MM.1S (cell line): ENCODE results near the gene HOXA11.
A peak's percentile ranks its signal among the peaks of the same experiment; 100 is the strongest.

Experiments
- DNase-seq: peaks from one replicate; pipeline ENCODE4 v3.0.0-alpha.2; 2015
- H2AFZ ChIP-seq: fragments of 300-600 bp; sonication (generic); 2 replicates; pipeline ENCODE4 v1.6.0; 2016; ENCODE audit warnings: antibody characterized with exemption, low read length
- H3F3A ChIP-seq: fragments of 300-600 bp; sonication (generic); 2 replicates; pipeline ENCODE4 v1.6.1; 2016; ENCODE audit warnings: mild to moderate bottlenecking, antibody characterized with exemption, low read length, moderate library complexity, mixed read lengths; ENCODE audit not compliant: insufficient read depth
- H3K27ac ChIP-seq: fragments of 300-600 bp; sonication (generic); 2 replicates; pipeline ENCODE4 v1.5.1; 2016; ENCODE audit warnings: mild to moderate bottlenecking, low read length
- H3K27me3 ChIP-seq: fragments of 300-600 bp; sonication (generic); replicated peaks from 2 replicates; pipeline ENCODE4 v1.6.0; 2016; ENCODE audit warnings: low read length; ENCODE audit not compliant: insufficient read depth
- H3K36me3 ChIP-seq: fragments of 300-600 bp; sonication (generic); replicated peaks from 2 replicates; pipeline ENCODE4 v1.6.1; 2016; ENCODE audit warnings: mild to moderate bottlenecking, low read length, mixed read lengths; ENCODE audit not compliant: insufficient read depth
- H3K4me1 ChIP-seq: fragments of 300-600 bp; sonication (generic); 2 replicates; pipeline ENCODE4 v1.6.1; 2016; ENCODE audit warnings: low read length, mixed read lengths
- H3K4me2 ChIP-seq: fragments of 300-600 bp; sonication (generic); 2 replicates; pipeline ENCODE4 v1.6.0; 2016; ENCODE audit warnings: low read depth, low read length
- H3K4me3 ChIP-seq: fragments of 300-600 bp; sonication (generic); 2 replicates; pipeline ENCODE4 v1.5.1; 2016; ENCODE audit warnings: low read length, mixed read lengths
- H3K79me2 ChIP-seq: fragments of 300-600 bp; sonication (generic); 2 replicates; pipeline ENCODE4 v1.6.1; 2016; ENCODE audit warnings: mixed run types, low read length, mixed read lengths
- H3K9ac ChIP-seq: fragments of 300-600 bp; sonication (generic); 2 replicates; pipeline ENCODE4 v1.6.1; 2016; ENCODE audit warnings: low read length, mixed read lengths
- H3K9me2 ChIP-seq: fragments of 300-600 bp; sonication (generic); replicated peaks from 2 replicates; pipeline ENCODE4 v1.6.1; 2016; ENCODE audit warnings: mild to moderate bottlenecking, low read length, mixed read lengths; ENCODE audit not compliant: insufficient read depth
- H3K9me3 ChIP-seq: fragments of 300-600 bp; sonication (generic); replicated peaks from 2 replicates; pipeline ENCODE4 v1.6.1; 2016; ENCODE audit warnings: mild to moderate bottlenecking, low read length, mixed read lengths; ENCODE audit not compliant: insufficient read depth
- H4K20me1 ChIP-seq: fragments of 300-600 bp; sonication (generic); 2 replicates; pipeline ENCODE4 v1.6.1; 2016; ENCODE audit warnings: mild to moderate bottlenecking, low read length, moderate library complexity, mixed read lengths; ENCODE audit not compliant: insufficient read depth
- CTCF ChIP-seq: fragments of 300-600 bp; sonication (generic); IDR thresholded peaks from 2 replicates; pipeline ENCODE4 v1.5.1; 2016; ENCODE audit warnings: antibody characterized with exemption, low read length, mixed read lengths
- EZH2 ChIP-seq: fragments of 300-600 bp; sonication (generic); optimal IDR thresholded peaks from 2 replicates; pipeline ENCODE3; 2017; ENCODE audit warnings: low read depth, mild to moderate bottlenecking, antibody characterized with exemption, low read length, mixed read lengths
- EZH2phosphoT487 ChIP-seq: fragments of 300-600 bp; sonication (generic); IDR thresholded peaks from 2 replicates; pipeline ENCODE4 v1.6.1; 2018; ENCODE audit warnings: antibody characterized with exemption, low read length

Gene HOXA11

GRCh38 chr7:27197137-27198042, 12.4 kb upstream of the HOXA11 start:
- H3K4me3 ChIP-seq, result no peak overlapping the region
- no peak overlapping the region for H2AFZ ChIP-seq
- H3K4me2 ChIP-seq, result no peak overlapping the region
- H3K79me2 ChIP-seq, result no peaks in the 10 kb centered on the region
- no peak for TF ChIP-seq EZH2
- TF ChIP-seq CTCF, result no peak
- no peak for TF ChIP-seq EZH2phosphoT487
- no peaks in the 10 kb centered on the region for H3K4me1 ChIP-seq
- DNase-seq, result no peak
- no peak overlapping the region for H3K9ac ChIP-seq
- no peaks in the 10 kb centered on the region for H3F3A ChIP-seq
- no peaks in the 10 kb centered on the region for H3K36me3 ChIP-seq
- H3K9me3 ChIP-seq, result no peaks in the 10 kb centered on the region
- 0 out of 2 replicates have a peak, but pooled peaks cover 3% of the 10 kb centered on the region for H4K20me1 ChIP-seq
- H3K27me3 ChIP-seq, result peaks cover 87% of the 10 kb centered on the region
- no peak overlapping the region for H3K27ac ChIP-seq
- no peaks in the 10 kb centered on the region for H3K9me2 ChIP-seq

GRCh38 chr7:27196287-27196767, 11.3 kb upstream of the HOXA11 start:
- Histone ChIP-seq H3K4me2 (no peak overlapping the region), H4K20me1 (0 out of 2 replicates have a peak, but pooled peaks cover 3% of the 10 kb centered on the region), H2AFZ (no peak overlapping the region), H3K79me2 (no peaks in the 10 kb centered on the region), H3K27ac (no peak overlapping the region), H3K9me2 (no peaks in the 10 kb centered on the region), H3K27me3 (peaks cover 86% of the 10 kb centered on the region), H3K4me1 (no peaks in the 10 kb centered on the region), H3K9me3 (no peaks in the 10 kb centered on the region), H3K36me3 (no peaks in the 10 kb centered on the region), H3F3A (no peaks in the 10 kb centered on the region), H3K4me3 (no peak overlapping the region), H3K9ac (no peak overlapping the region)
- no peak for TF ChIP-seq EZH2phosphoT487
- peak; percentile 74 for TF ChIP-seq CTCF
- TF ChIP-seq EZH2, result no peak
- peak; percentile 75 for DNase-seq

- no peaks in the 10 kb centered on the region for H3K9me3 ChIP-seq
- no peaks in the 10 kb centered on the region for H3K36me3 ChIP-seq
- TF ChIP-seq EZH2 (no peak), EZH2phosphoT487 (no peak), CTCF (no peak)
- H3K9ac ChIP-seq, result no peak overlapping the region
- H3K4me1 ChIP-seq, result no peaks in the 10 kb centered on the region
- no peak overlapping the region for H3K27ac ChIP-seq
- H3K27me3 ChIP-seq, result peaks cover 89% of the 10 kb centered on the region
- H3F3A ChIP-seq, result no peaks in the 10 kb centered on the region
- H3K4me3 ChIP-seq, result no peak overlapping the region
- H3K4me2 ChIP-seq, result no peak overlapping the region
- H4K20me1 ChIP-seq, result 0 out of 2 replicates have a peak, but pooled peaks cover 3% of the 10 kb centered on the region
- H2AFZ ChIP-seq, result no peak overlapping the region
- DNase-seq, result no peak
- no peaks in the 10 kb centered on the region for H3K9me2 ChIP-seq
- H3K79me2 ChIP-seq, result no peaks in the 10 kb centered on the region
Observed at GRCh38 chr7:27194686-27195379, 9.8 kb upstream of the HOXA11 start.
